Measurements from ENCODE around the gene RPL26. TPM values are rescaled to one million over a fixed set of nuclear protein-coding genes. Genes with fewer than 3 reads are reported as not detected.
"Not testable (repeated sequence)": the region's sequence is repeated elsewhere in the genome, so short reads cannot be mapped to it uniquely, and the experiment has no call there.

Gene RPL26
- total RNA-seq, 2 donors from 2014 or later: 2,907 to 3,757 TPM

GRCh38 chr17:8380049-8380448, 2.9 kb downstream of the RPL26 start:
- Mint-ChIP-seq H3K9me3 (no peaks in the 10 kb centered on the region), H3K27ac (no peak overlapping the region), H3K36me3 (peaks cover 56 to 58% of the 10 kb centered on the region in 2 donors)
- DNase-seq (ENCODE audit: low spot score in 2 of 2) (no peak), ATAC-seq (no peak)

GRCh38 chr17:8378117-8378516, 4.9 kb downstream of the RPL26 start:
- peak overlapping the region; percentile 41 to 88 for H3K27ac Mint-ChIP-seq
- ATAC-seq; DNase-seq (ENCODE audit: low spot score in 2 of 2); H3K9me3 Mint-ChIP-seq: not testable (repeated sequence)
- peaks cover 51 to 54% of the 10 kb centered on the region in 2 donors for H3K36me3 Mint-ChIP-seq

- no peak for ATAC-seq
- Mint-ChIP-seq H3K36me3 (peaks cover 44 to 47% of the 10 kb centered on the region in 2 donors), H3K27ac (peak overlapping the region; percentile 86 to 88), H3K9me3 (no peaks in the 10 kb centered on the region)
- no peak for DNase-seq (ENCODE audit: low spot score in 2 of 2)
Observed at GRCh38 chr17:8377422-8377821, 5.6 kb downstream of the RPL26 start.

- H3K9me3 Mint-ChIP-seq: no peaks in the 10 kb centered on the region
- H3K36me3 Mint-ChIP-seq: peaks cover 37 to 39% of the 10 kb centered on the region in 2 donors
- peak within 1 kb of the TSS; percentile 86 to 88 for H3K27ac Mint-ChIP-seq
- ATAC-seq: peak; percentile 97 to 100
- peak; percentile 87 to 92 for DNase-seq (ENCODE audit: low spot score in 2 of 2)
Observed at GRCh38 chr17:8376271-8377067, 6.5 kb downstream of the RPL26 start, which contains the start of gene KRABD2. TSS of gene KRABD2 (minus strand) at chr17:8376704.

- DNase-seq (ENCODE audit: low spot score in 2 of 2): no peak
- H3K36me3 Mint-ChIP-seq: peaks cover 30 to 32% of the 10 kb centered on the region in 2 donors
- peak overlapping the region; percentile 86 to 88 for H3K27ac Mint-ChIP-seq
- no peaks in the 10 kb centered on the region for H3K9me3 Mint-ChIP-seq
- ATAC-seq: peak; percentile 1 to 18
Observed at GRCh38 chr17:8375738-8376259, 7.2 kb downstream of the RPL26 start.

- ATAC-seq; DNase-seq (ENCODE audit: low spot score in 2 of 2); H3K27ac Mint-ChIP-seq; H3K9me3 Mint-ChIP-seq: not testable (repeated sequence)
- peaks cover 16 to 20% of the 10 kb centered on the region in 2 donors for H3K36me3 Mint-ChIP-seq
Observed at GRCh38 chr17:8373856-8374255, 9.1 kb downstream of the RPL26 start.

- H3K27ac Mint-ChIP-seq: no peak overlapping the region
- H3K36me3 Mint-ChIP-seq: peaks cover 3 to 16% of the 10 kb centered on the region in 2 donors
- no peaks in the 10 kb centered on the region for H3K9me3 Mint-ChIP-seq
- ATAC-seq (no peak), DNase-seq (ENCODE audit: low spot score in 2 of 2) (no peak)
Observed at GRCh38 chr17:8372422-8372821, 10.6 kb downstream of the RPL26 start.

GRCh38 chr17:8371786-8372185, 11.2 kb downstream of the RPL26 start:
- H3K9me3 Mint-ChIP-seq: no peaks in the 10 kb centered on the region
- DNase-seq (ENCODE audit: low spot score in 2 of 2): no peak
- H3K36me3 Mint-ChIP-seq: peaks cover 0 to 16% of the 10 kb centered on the region in 2 donors
- no peak for ATAC-seq
- H3K27ac Mint-ChIP-seq: no peak overlapping the region

GRCh38 chr17:8369944-8370343, 13.0 kb downstream of the RPL26 start:
- Mint-ChIP-seq H3K27ac (no peak overlapping the region), H3K36me3 (peaks cover 0 to 7% of the 10 kb centered on the region in 2 donors), H3K9me3 (no peaks in the 10 kb centered on the region)
- ATAC-seq (no peak), DNase-seq (ENCODE audit: low spot score in 2 of 2) (no peak)

GRCh38 chr17:8368193-8368592, 14.8 kb downstream of the RPL26 start:
- Mint-ChIP-seq H3K36me3 (peaks cover 0 to 7% of the 10 kb centered on the region in 2 donors), H3K9me3 (no peaks in the 10 kb centered on the region), H3K27ac (no peak overlapping the region)
- DNase-seq (ENCODE audit: low spot score in 2 of 2) (no peak), ATAC-seq (no peak)

- no peak for DNase-seq (ENCODE audit: low spot score in 2 of 2)
- Mint-ChIP-seq H3K27ac (no peak overlapping the region), H3K36me3 (peaks cover 0 to 7% of the 10 kb centered on the region in 2 donors), H3K9me3 (no peaks in the 10 kb centered on the region)
- ATAC-seq: no peak
Observed at GRCh38 chr17:8366231-8366630, 16.8 kb downstream of the RPL26 start.

GRCh38 chr17:8365143-8365542, 17.9 kb downstream of the RPL26 start:
- H3K36me3 Mint-ChIP-seq: peaks cover 0 to 7% of the 10 kb centered on the region in 2 donors
- no peak for ATAC-seq
- no peaks in the 10 kb centered on the region for H3K9me3 Mint-ChIP-seq

GRCh38 chr17:8362651-8363332, 20.2 kb downstream of the RPL26 start:
- no peak overlapping the region for H3K27ac Mint-ChIP-seq
- H3K36me3 Mint-ChIP-seq: no peaks in the 10 kb centered on the region
- DNase-seq (ENCODE audit: low spot score in 2 of 2) (no peak), ATAC-seq (no peak)
- H3K9me3 Mint-ChIP-seq: no peaks in the 10 kb centered on the region

More at GRCh38 chr17:8365143-8365542, 17.9 kb downstream of the RPL26 start:
- H3K27ac Mint-ChIP-seq: peak overlapping the region in 1 of 2 donors; percentile 52
- DNase-seq (ENCODE audit: low spot score in 2 of 2): no peak

GRCh38 chr17:8360751-8361150, 22.2 kb downstream of the RPL26 start:
- ATAC-seq (no peak), DNase-seq (ENCODE audit: low spot score in 2 of 2) (no peak)
- Mint-ChIP-seq H3K36me3 (no peaks in the 10 kb centered on the region), H3K27ac (no peak overlapping the region), H3K9me3 (no peaks in the 10 kb centered on the region)

- ATAC-seq: no peak
- DNase-seq (ENCODE audit: low spot score in 2 of 2): no peak
- no peak overlapping the region for H3K27ac Mint-ChIP-seq
- no peaks in the 10 kb centered on the region for H3K9me3 Mint-ChIP-seq
- no peaks in the 10 kb centered on the region for H3K36me3 Mint-ChIP-seq
Observed at GRCh38 chr17:8360260-8360659, 22.7 kb downstream of the RPL26 start.

- no peaks in the 10 kb centered on the region for H3K36me3 Mint-ChIP-seq
- no peak overlapping the region for H3K27ac Mint-ChIP-seq
- ATAC-seq (no peak), DNase-seq (ENCODE audit: low spot score in 2 of 2) (no peak)
- no peaks in the 10 kb centered on the region for H3K9me3 Mint-ChIP-seq
Observed at GRCh38 chr17:8359769-8360168, 23.2 kb downstream of the RPL26 start.

GRCh38 chr17:8357910-8358309, 25.1 kb downstream of the RPL26 start:
- H3K36me3 Mint-ChIP-seq: no peaks in the 10 kb centered on the region
- DNase-seq (ENCODE audit: low spot score in 2 of 2) (no peak), ATAC-seq (no peak)
- no peaks in the 10 kb centered on the region for H3K9me3 Mint-ChIP-seq
- no peak overlapping the region for H3K27ac Mint-ChIP-seq
